ENCODE results near the gene F2.

F2 gene

GRCh38 chr11:46738887-46739286 lies 19.9 kb downstream of the F2 start:
- Histone ChIP-seq H3K27me3 (ENCODE audit: insufficient read depth, poor library complexity, severe bottlenecking) (no peaks in the 10 kb centered on the region), H3K27ac (replicated peaks) (no peak overlapping the region), H3K4me3 (replicated peaks; ENCODE audit: insufficient read depth, low read length) (no peak overlapping the region)
- TF ChIP-seq GABPA (IDR thresholded peaks at IDR 0.05; ENCODE audit: low read depth) (no peak), SPI1 (IDR thresholded peaks at IDR 0.05; ENCODE audit: borderline replicate concordance, low read depth) (no peak), CTCF (IDR thresholded peaks at IDR 0.05; ENCODE audit: insufficient read depth, low read length) (no peak), POLR2AphosphoS5 (IDR thresholded peaks at IDR 0.05; ENCODE audit: low read depth) (no peak), REST (IDR thresholded peaks at IDR 0.05; ENCODE audit: insufficient replicate concordance, low read depth) (no peak)
- DNase-seq (ENCODE audit: low read depth in 1 of 2, low spot score in 1 of 2): no peak

- H3K4me3 ChIP-seq (replicated peaks; ENCODE audit: insufficient read depth, low read length): no peak overlapping the region
- TF ChIP-seq SPI1 (IDR thresholded peaks at IDR 0.05; ENCODE audit: borderline replicate concordance, low read depth) (no peak), GABPA (IDR thresholded peaks at IDR 0.05; ENCODE audit: low read depth) (no peak), POLR2AphosphoS5 (IDR thresholded peaks at IDR 0.05; ENCODE audit: low read depth) (no peak), REST (IDR thresholded peaks at IDR 0.05; ENCODE audit: insufficient replicate concordance, low read depth) (no peak), CTCF (IDR thresholded peaks at IDR 0.05; ENCODE audit: insufficient read depth, low read length) (no peak)
- no peak for DNase-seq (ENCODE audit: low read depth in 1 of 2, low spot score in 1 of 2)
- H3K27ac ChIP-seq (replicated peaks): no peak overlapping the region
- no peaks in the 10 kb centered on the region for H3K27me3 ChIP-seq (ENCODE audit: insufficient read depth, poor library complexity, severe bottlenecking)
Observed at GRCh38 chr11:46741600-46742484, 22.8 kb downstream of the F2 start.

DNA sequence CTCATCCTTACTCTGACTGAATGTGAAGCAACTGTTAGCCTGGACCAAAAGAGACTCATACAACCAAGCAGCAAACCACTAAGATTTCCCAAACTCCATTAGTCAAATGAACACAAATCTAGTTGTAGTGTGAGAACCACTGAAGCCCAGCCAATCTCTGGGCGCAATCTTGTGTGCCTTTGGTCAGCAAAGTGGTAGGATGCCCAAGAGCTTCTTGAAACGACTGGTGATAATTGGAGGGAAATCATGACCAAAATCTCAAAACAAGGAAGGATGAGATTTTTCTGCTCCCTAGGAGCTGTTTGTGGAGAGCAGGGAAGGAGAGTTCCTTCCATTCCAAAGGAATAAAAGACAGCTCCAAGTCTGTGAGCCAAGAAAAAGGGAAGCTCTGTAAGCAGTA lies 24.0 kb downstream of the F2 start:
- TF ChIP-seq REST (IDR thresholded peaks at IDR 0.05; ENCODE audit: insufficient replicate concordance, low read depth) (no peak), CTCF (IDR thresholded peaks at IDR 0.05; ENCODE audit: insufficient read depth, low read length) (no peak), GABPA (IDR thresholded peaks at IDR 0.05; ENCODE audit: low read depth) (no peak), SPI1 (IDR thresholded peaks at IDR 0.05; ENCODE audit: borderline replicate concordance, low read depth) (no peak), POLR2AphosphoS5 (IDR thresholded peaks at IDR 0.05; ENCODE audit: low read depth) (no peak)
- Histone ChIP-seq H3K27ac (replicated peaks) (no peak overlapping the region), H3K27me3 (ENCODE audit: insufficient read depth, poor library complexity, severe bottlenecking) (no peaks in the 10 kb centered on the region), H3K4me3 (replicated peaks; ENCODE audit: insufficient read depth, low read length) (no peak overlapping the region)
- no peak for DNase-seq (ENCODE audit: low read depth in 1 of 2, low spot score in 1 of 2)
